ENCODE results near the gene CCR6.
"Not testable (repeated sequence)": the region's sequence is repeated elsewhere in the genome, so short reads cannot be mapped to it uniquely, and the experiment has no call there.

CCR6 gene

DNA sequence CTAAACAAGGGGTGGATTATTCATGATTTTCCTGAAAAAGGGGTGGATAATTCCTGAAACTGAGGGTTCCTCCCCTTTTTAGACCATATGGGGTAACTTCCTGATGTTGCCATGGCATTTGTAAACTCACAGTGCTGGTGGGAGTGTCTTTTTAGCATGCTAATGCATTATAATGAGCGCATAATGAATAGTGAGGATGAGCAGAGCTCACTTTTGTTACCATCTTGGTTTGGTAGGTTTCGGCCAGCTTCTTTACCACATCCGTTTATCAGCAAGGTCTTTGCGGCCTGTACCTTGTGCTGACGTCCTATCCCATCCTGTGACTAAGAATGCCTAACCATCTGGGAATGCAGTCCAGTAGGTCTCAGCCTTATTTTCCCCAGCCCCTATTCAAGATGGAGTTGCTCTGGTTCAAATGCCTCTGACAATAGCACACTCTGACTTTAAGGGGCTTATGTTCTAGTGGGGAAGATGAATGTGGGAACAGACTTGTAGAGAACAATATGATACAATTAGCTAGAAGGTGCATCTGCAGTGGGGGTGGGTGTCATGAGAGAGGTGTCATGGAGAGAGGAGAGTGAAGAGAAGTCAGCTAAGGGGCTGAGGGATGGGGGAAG is 39.1 kb downstream of the CCR6 start:
- in situ Hi-C loops (cut with MboI; ENCODE audit: low pct_unique_long_range_greater_than_20kb, low sequenced_read_pairs) = no loop called here

GRCh38 chr6:167162591-167162990 is 39.7 kb downstream of the CCR6 start:
- DNase-seq = no peak
- in situ Hi-C loops (cut with MboI; ENCODE audit: low pct_unique_long_range_greater_than_20kb, low sequenced_read_pairs) = no loop called here

More for the DNA sequence above, 39.1 kb downstream of the CCR6 start:
- no peak for DNase-seq

- DNase-seq = no peak
- in situ Hi-C loops (cut with MboI; ENCODE audit: low pct_unique_long_range_greater_than_20kb, low sequenced_read_pairs) = no loop called here
Observed at GRCh38 chr6:167163476-167164011, 40.6 kb downstream of the CCR6 start.

GRCh38 chr6:167164261-167164660 is 41.4 kb downstream of the CCR6 start:
- in situ Hi-C loops (cut with MboI; ENCODE audit: low pct_unique_long_range_greater_than_20kb, low sequenced_read_pairs) = no loop called here
- no peak for DNase-seq

DNA sequence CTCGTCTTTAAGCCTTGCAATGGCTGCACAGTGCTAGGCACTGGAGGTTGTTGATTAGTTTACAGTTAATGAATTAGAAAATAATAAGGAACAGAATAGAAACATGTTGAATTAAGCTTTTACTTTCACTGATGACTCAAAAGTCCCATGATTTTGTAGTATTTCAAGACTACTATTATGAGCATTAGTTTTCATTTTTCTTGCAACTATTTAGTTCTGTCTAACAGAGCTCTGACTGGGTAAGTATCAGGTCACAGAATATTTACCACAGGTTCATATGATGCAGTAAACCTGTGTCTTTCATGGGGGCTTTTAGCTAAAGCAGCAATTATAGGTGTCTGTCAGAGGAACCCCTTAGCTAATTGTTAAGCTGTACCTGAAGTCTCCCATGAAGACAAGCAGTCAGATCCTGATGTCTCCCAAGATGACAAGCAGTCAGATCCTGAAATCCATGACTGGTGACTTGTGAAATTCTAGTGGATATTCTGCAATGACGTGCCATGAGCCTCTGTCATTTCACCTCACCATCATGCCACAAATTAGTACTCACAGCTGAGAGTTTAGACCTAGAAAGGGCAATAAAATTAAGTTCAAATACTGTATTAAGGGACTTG is 43.1 kb downstream of the CCR6 start:
- no peak for DNase-seq
- in situ Hi-C loops (cut with MboI; ENCODE audit: low pct_unique_long_range_greater_than_20kb, low sequenced_read_pairs) = no loop called here

DNA sequence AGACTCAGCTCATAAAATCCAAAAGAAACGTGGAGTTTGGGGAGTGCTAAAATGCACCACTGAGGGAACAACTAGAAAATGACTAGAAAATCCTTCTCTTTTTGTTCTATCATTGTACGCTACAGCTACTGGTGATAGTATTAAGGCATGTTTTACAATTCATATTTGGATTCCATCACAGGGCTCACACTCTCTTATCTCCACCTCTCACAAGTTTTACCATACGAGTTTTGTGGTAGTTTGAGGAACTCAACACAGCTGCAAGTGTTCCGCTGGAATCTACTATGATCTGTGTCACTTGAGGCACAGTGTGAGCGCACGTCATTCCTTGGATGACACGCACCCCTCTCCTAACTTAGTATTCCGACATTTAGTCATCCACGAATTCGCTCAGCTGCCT is 44.8 kb downstream of the CCR6 start:
- DNase-seq; in situ Hi-C loops (cut with MboI; ENCODE audit: low pct_unique_long_range_greater_than_20kb, low sequenced_read_pairs): not testable (repeated sequence)

DNA sequence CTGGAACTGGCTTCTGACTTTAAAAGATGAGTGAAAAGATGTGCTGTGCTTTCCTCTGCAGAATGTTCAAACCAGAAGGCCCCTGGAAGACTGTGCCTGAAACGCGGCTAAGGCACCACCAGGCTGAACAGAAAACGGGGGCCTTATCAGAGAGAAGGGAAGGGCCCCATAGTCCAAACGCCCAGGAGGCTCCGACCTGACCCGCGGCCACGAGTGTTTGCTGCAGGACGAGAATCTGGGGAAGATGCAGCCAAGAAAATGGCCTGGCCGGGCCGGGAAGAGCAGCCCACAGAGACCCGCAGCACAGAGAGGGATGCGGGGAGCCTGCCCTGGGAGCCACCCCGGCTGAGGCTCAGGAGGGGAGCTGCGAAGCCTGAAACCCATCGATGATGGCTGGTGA is 45.4 kb downstream of the CCR6 start:
- DNase-seq; in situ Hi-C loops (cut with MboI; ENCODE audit: low pct_unique_long_range_greater_than_20kb, low sequenced_read_pairs): not testable (repeated sequence)

DNA sequence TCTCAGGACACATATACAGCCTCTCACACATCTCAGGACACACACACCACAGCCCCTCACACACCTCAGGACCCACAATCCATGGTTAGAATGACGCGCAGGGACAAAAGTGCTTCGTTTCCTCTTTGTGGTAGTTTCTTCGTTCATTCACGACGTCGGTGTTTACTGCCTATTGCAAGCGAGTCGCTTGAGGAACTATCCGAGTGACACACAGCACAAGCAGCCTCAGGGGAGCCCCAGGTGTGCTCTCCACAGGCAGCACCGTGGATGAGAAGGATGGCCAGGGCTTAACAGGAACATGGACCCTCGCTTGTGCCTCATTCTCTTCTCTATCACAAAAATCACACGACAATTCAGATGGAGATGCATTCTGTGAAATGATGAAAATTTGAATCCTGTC is 47.0 kb downstream of the CCR6 start:
- DNase-seq; in situ Hi-C loops (cut with MboI; ENCODE audit: low pct_unique_long_range_greater_than_20kb, low sequenced_read_pairs): not testable (repeated sequence)

- in situ Hi-C loops (cut with MboI; ENCODE audit: low pct_unique_long_range_greater_than_20kb, low sequenced_read_pairs); DNase-seq: not testable (repeated sequence)
Observed at GRCh38 chr6:167171300-167171699, 48.4 kb downstream of the CCR6 start.

DNA sequence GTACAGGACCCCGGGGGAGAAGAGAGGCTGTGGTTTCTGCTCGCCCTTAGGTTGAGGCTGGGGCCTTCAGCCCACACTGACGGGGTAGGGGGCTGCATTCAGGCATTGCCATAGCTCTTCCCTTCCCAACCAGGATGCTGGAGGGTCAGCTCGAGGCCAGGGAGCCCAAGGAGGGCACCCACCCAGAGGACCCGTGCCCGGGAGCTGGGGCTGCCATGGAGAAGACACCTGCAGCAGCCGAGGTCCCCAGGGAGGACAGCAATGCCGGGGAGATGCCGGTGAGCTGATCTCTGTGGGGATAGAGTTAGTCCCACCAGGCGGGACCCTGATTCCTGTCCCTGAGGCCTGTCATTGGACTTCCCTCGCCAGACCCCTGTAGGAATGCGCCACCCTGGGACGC is 49.1 kb downstream of the CCR6 start:
- in situ Hi-C loops (cut with MboI; ENCODE audit: low pct_unique_long_range_greater_than_20kb, low sequenced_read_pairs) = not testable (repeated sequence)

GRCh38 chr6:167177271-167177670 is 54.4 kb downstream of the CCR6 start:
- DNase-seq; in situ Hi-C loops (cut with MboI; ENCODE audit: low pct_unique_long_range_greater_than_20kb, low sequenced_read_pairs): not testable (repeated sequence)

More for the DNA sequence above, 49.1 kb downstream of the CCR6 start:
- DNase-seq = not testable (repeated sequence)

DNA sequence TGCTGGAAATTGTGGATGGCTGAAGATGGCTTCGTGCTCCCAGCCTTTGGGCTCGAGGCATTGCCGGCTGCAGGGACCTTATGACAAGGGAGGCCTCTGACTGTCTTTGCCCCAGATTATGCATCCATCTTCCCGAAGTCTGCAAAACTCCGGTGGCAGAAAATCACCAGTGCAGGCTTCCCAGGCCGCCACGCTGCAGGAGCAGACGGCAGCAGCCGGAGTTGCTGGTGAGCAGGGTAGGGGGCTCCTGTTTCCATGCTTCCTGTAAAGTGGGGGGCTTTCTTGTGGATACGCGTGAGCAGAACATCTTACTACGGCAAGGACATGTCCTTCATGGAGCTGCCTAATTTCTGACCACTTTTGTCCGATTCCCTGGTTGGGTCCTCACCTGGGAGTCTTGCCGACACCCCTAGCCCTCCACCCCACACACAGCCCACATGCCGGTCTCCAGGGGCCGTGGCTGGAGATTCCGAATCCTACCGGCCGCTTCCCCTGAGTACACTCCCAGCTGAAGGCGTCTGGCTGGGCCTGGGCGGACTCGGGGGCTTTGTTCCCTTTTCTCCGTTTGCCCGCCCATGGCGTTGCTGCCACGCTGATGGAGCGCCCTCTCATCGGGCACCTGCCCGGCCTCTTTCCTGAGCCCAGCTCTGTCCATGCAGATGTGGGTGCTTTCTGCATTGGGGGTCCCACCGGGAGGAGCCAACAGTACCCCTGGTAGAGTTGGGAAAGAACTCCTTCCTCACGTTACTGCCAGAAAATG is 56.2 kb downstream of the CCR6 start:
- in situ Hi-C loops (cut with MboI; ENCODE audit: low pct_unique_long_range_greater_than_20kb, low sequenced_read_pairs); DNase-seq: not testable (repeated sequence)

DNA sequence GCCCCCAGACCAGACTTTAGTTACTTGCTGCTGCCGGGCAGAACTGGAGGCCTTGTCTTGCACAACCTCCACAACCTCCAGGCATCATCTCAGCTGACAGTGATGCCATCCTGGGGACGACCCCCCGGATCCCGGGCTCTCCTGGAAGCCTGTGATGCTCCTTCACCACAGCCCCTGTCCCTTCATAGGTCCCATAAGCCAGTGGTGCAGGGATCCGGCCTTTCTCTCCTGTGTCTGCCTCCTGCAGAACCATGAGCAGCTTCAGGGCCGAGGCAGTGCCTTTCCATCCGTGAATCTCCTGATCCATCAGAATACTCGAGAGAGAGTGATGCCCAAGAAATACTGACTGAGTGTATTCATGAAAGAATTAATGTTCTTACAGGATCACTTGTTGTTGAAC is 57.2 kb downstream of the CCR6 start:
- in situ Hi-C loops (cut with MboI; ENCODE audit: low pct_unique_long_range_greater_than_20kb, low sequenced_read_pairs); DNase-seq: not testable (repeated sequence)

- in situ Hi-C loops (cut with MboI; ENCODE audit: low pct_unique_long_range_greater_than_20kb, low sequenced_read_pairs); DNase-seq: not testable (repeated sequence)
Observed at GRCh38 chr6:167181351-167181750, 58.5 kb downstream of the CCR6 start.

DNA sequence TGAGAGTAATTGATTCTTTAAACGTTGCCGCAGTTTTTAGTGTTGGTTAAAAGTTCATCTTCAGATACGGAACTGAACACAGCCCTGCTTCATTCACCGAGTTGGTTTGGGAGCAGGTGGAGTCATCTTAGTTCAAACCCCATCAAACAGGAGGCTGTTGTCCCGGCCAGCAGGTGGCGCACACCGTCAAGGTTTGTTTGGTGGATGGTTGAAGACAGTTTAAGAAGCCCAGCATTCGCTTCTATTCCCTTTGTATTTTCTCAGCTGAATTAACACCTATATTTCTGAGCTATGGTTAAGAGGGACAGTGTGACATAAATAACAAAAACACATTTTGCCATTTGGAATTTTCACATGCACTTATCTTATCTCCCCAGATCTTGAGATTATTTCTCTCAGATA is 60.0 kb downstream of the CCR6 start:
- DNase-seq; in situ Hi-C loops (cut with MboI; ENCODE audit: low pct_unique_long_range_greater_than_20kb, low sequenced_read_pairs): not testable (repeated sequence)

GRCh38 chr6:167185101-167185500 is 62.2 kb downstream of the CCR6 start:
- DNase-seq; in situ Hi-C loops (cut with MboI; ENCODE audit: low pct_unique_long_range_greater_than_20kb, low sequenced_read_pairs): not testable (repeated sequence)

DNA sequence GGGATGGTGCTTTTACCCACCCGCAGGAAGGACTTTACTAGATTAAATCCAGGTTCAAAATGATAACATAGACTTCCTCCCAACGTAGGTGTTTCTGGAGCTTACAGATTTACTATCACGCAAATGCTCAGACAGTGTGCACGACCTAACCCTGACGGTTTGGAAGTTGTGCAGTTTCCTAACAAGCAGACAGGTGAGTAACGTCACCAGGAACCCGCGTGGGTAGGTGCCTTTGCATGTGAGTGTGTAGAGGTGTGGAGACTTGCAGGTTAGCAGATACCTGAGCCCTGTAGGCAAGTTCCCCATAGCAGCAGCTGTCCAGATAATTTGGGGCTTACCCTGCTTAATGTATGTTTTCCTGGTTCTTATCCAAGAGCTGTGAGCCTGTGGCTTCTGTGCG is 64.4 kb downstream of the CCR6 start:
- DNase-seq; in situ Hi-C loops (cut with MboI; ENCODE audit: low pct_unique_long_range_greater_than_20kb, low sequenced_read_pairs): not testable (repeated sequence)

Data from KBM-7 (cell line).